ENCODE data around the gene CCDC13. TPM values are rescaled to one million over a fixed set of nuclear protein-coding genes. Genes with fewer than 3 reads are reported as not detected.

The CCDC13 gene
- polyA plus RNA-seq, 1 donor from 2014 or later, result 6.5 TPM

DNA sequence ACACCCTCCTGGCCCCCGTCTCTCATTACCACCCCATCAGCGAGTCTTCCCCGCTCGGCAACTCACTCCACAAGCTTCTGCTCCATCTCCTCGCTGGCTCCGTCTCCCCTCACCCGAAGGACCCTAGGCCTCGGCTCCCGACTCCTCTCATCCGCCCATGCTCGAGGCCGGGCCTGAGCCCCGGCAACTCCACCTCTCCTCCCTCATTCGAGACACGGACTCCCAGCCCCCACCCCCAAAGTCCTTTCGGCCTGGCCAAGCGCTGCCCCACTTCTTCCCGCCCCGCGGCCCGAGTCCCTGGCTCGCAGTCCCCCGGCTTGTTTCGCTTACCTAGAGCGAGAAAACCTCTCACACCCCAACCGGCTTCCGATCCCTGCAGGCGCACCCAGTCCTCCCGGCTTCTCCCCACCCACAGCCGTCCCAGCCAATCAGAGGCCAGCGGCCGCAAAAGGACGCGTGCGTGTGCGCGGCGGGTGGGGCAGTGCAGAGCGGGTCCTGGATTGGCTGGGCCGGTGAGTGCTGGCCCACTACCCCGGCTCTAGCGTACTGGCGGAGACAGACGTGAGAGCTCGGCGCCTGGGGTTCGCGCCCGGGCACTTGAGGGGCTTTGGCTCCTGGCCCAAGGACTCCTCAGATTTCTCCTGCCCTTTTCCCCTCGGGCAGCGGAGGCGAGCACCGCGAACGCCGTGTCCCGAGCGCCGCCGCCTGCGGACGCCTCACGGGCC, 31.2 kb upstream of the CCDC13 start, which contains the start of gene HIGD1A:
HIGD1A (minus strand) TSS at position 385 of the 725 bp plus-strand sequence. CDS start 10,237 bp downstream, outside the sequence.
- H3K27me3 ChIP-seq (ENCODE audit: insufficient read depth, low read depth, low read length), result no peaks in the 10 kb centered on the region
- peaks cover 4% of the 10 kb centered on the region for H3F3A ChIP-seq (ENCODE audit: insufficient read depth, low read length, poor library complexity, severe bottlenecking)
- H3K4me3 ChIP-seq (ENCODE audit: low read length), result peak within 1 kb of the TSS; percentile 83
- TF ChIP-seq MXI1 (conservative IDR thresholded peaks at IDR 0.05; ENCODE audit: poor library complexity, severe bottlenecking) (peak; percentile 70), EP300 (conservative IDR thresholded peaks at IDR 0.05; ENCODE audit: poor library complexity, severe bottlenecking) (no peak), TAF1 (IDR thresholded peaks at IDR 0.05; ENCODE audit: low read depth) (peak; percentile 75), SMC3 (conservative IDR thresholded peaks at IDR 0.05; ENCODE audit: poor library complexity) (no peak), POLR2AphosphoS5 (IDR thresholded peaks at IDR 0.05) (peak; percentile 99), EZH2 (IDR thresholded peaks at IDR 0.05; ENCODE audit: borderline replicate concordance, insufficient read depth, low read length, poor library complexity, severe bottlenecking) (no peak), RAD21 (conservative IDR thresholded peaks at IDR 0.05) (no peak), CTCF (IDR thresholded peaks at IDR 0.05; ENCODE audit: poor library complexity, severe bottlenecking) (peak; percentile 16)
- TF ChIP-seq, protein P1, sequence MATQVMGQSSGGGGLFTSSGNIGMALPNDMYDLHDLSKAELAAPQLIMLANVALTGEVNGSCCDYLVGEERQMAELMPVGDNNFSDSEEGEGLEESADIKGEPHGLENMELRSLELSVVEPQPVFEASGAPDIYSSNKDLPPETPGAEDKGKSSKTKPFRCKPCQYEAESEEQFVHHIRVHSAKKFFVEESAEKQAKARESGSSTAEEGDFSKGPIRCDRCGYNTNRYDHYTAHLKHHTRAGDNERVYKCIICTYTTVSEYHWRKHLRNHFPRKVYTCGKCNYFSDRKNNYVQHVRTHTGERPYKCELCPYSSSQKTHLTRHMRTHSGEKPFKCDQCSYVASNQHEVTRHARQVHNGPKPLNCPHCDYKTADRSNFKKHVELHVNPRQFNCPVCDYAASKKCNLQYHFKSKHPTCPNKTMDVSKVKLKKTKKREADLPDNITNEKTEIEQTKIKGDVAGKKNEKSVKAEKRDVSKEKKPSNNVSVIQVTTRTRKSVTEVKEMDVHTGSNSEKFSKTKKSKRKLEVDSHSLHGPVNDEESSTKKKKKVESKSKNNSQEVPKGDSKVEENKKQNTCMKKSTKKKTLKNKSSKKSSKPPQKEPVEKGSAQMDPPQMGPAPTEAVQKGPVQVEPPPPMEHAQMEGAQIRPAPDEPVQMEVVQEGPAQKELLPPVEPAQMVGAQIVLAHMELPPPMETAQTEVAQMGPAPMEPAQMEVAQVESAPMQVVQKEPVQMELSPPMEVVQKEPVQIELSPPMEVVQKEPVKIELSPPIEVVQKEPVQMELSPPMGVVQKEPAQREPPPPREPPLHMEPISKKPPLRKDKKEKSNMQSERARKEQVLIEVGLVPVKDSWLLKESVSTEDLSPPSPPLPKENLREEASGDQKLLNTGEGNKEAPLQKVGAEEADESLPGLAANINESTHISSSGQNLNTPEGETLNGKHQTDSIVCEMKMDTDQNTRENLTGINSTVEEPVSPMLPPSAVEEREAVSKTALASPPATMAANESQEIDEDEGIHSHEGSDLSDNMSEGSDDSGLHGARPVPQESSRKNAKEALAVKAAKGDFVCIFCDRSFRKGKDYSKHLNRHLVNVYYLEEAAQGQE (IDR thresholded peaks at IDR 0.05; ENCODE audit: borderline replicate concordance), result peak; percentile 85
- H2AFZ ChIP-seq (ENCODE audit: low read depth, low read length), result peak within 1 kb of the TSS; percentile 66
- H3K9me2 ChIP-seq (ENCODE audit: insufficient read depth, low read length), result no peaks in the 10 kb centered on the region
- H3K9ac ChIP-seq (ENCODE audit: low read length), result peak within 1 kb of the TSS; percentile 95
- no peaks in the 10 kb centered on the region for H3K36me3 ChIP-seq (ENCODE audit: insufficient read depth, low read length)
- H3K9me3 ChIP-seq (ENCODE audit: low read length), result no peaks in the 10 kb centered on the region
- no peaks in the 10 kb centered on the region for H4K20me1 ChIP-seq (ENCODE audit: insufficient read depth)
- H3K27ac ChIP-seq (ENCODE audit: low read length), result peak within 1 kb of the TSS; percentile 94
- H3K79me2 ChIP-seq (replicated peaks; ENCODE audit: insufficient read depth, low read length), result peaks cover 39% of the 10 kb centered on the region
- H3K4me2 ChIP-seq (ENCODE audit: low read length), result peak within 1 kb of the TSS; percentile 100

GRCh38 chr3:42803414-42804105, 30.5 kb upstream of the CCDC13 start:
- Histone ChIP-seq H3K27me3 (ENCODE audit: insufficient read depth, low read depth, low read length) (no peaks in the 10 kb centered on the region), H3K27ac (ENCODE audit: low read length) (peak overlapping the region; percentile 94), H3K9me3 (ENCODE audit: low read length) (no peaks in the 10 kb centered on the region), H3K4me3 (ENCODE audit: low read length) (peak overlapping the region; percentile 83), H3F3A (ENCODE audit: insufficient read depth, low read length, poor library complexity, severe bottlenecking) (peaks cover 4% of the 10 kb centered on the region), H3K9me2 (ENCODE audit: insufficient read depth, low read length) (no peaks in the 10 kb centered on the region), H2AFZ (ENCODE audit: low read depth, low read length) (peak overlapping the region; percentile 66), H3K36me3 (ENCODE audit: insufficient read depth, low read length) (no peaks in the 10 kb centered on the region), H3K9ac (ENCODE audit: low read length) (peak overlapping the region; percentile 95), H3K79me2 (replicated peaks; ENCODE audit: insufficient read depth, low read length) (peaks cover 39% of the 10 kb centered on the region), H4K20me1 (ENCODE audit: insufficient read depth) (no peaks in the 10 kb centered on the region), H3K4me2 (ENCODE audit: low read length) (peak overlapping the region; percentile 100)
- TF ChIP-seq EP300 (conservative IDR thresholded peaks at IDR 0.05; ENCODE audit: poor library complexity, severe bottlenecking) (no peak), TAF1 (IDR thresholded peaks at IDR 0.05; ENCODE audit: low read depth) (peak; percentile 26), RAD21 (conservative IDR thresholded peaks at IDR 0.05) (no peak), CTCF (IDR thresholded peaks at IDR 0.05; ENCODE audit: poor library complexity, severe bottlenecking) (no peak), EZH2 (IDR thresholded peaks at IDR 0.05; ENCODE audit: borderline replicate concordance, insufficient read depth, low read length, poor library complexity, severe bottlenecking) (no peak), SMC3 (conservative IDR thresholded peaks at IDR 0.05; ENCODE audit: poor library complexity) (no peak), POLR2AphosphoS5 (IDR thresholded peaks at IDR 0.05) (no peak)
- TF ChIP-seq, protein P1 (IDR thresholded peaks at IDR 0.05; ENCODE audit: borderline replicate concordance), result peak; percentile 63

Data from neural cell (in vitro differentiated cells).